ENCODE measurements around the gene TSPAN4.

Gene TSPAN4

DNA sequence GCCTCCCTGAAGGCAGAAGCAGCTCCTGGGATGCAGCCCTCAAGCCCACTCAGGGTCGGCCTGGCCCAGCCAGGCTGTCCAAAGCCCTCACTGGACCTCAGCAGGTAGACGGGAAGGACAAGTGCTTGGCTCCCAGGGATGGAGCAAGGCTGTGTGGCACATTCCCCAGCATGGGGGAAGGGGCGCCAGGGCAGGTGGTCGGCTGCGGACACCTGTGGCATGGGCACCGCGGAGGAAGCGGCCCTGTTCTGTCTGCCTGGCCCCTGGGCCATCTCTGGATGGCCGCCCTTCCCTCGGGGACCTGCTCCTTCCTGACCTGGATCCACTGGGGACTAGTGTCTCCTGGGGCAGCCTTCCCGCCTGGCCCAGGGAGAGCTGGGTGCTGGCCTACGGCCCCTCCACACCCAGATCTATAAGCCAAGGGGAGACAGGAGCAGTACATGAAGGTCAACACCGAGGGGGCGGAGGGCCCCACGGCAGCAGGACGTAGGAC, 42.0 kb downstream of the TSPAN4 start:
- peaks cover 0 to 77% of the 10 kb centered on the region in 2 experiments; a peak in 2 of 3 replicates for H3K36me3 ChIP-seq (ENCODE audit: control insufficient read depth in 2 of 2, insufficient read depth in 1 of 2, low read length in 2 of 2)
- no peak overlapping the region for H3K27ac ChIP-seq (ENCODE audit: extremely low read depth, low read depth, low read length)
- no peaks in the 10 kb centered on the region for H3K9me3 ChIP-seq (ENCODE audit: control insufficient read depth, insufficient read depth, low read depth, low read length)
- no peak overlapping the region for H3K4me3 ChIP-seq (ENCODE audit: low read depth, low read length)
- ChIA-PET POLR2A (no interaction called here), CTCF (no interaction called here)
- H3K4me1 ChIP-seq (ENCODE audit: control insufficient read depth, insufficient read depth, low read length), result no peaks in the 10 kb centered on the region
- TF ChIP-seq SCRT2 (tag by site-specific recombination; IDR thresholded peaks at IDR 0.05) (peak; percentile 66), SCRT1 (tag by site-specific recombination; IDR thresholded peaks at IDR 0.05; ENCODE audit: borderline replicate concordance) (peak; percentile 55; the same call in 1 of the 2 replicates)
- TF ChIP-seq, protein P1, sequence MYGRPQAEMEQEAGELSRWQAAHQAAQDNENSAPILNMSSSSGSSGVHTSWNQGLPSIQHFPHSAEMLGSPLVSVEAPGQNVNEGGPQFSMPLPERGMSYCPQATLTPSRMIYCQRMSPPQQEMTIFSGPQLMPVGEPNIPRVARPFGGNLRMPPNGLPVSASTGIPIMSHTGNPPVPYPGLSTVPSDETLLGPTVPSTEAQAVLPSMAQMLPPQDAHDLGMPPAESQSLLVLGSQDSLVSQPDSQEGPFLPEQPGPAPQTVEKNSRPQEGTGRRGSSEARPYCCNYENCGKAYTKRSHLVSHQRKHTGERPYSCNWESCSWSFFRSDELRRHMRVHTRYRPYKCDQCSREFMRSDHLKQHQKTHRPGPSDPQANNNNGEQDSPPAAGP (tag by site-specific recombination; IDR thresholded peaks at IDR 0.05), result no peak

GRCh38 chr11:886568-886967, 43.9 kb downstream of the TSPAN4 start:
- POLR2A ChIA-PET, result interaction anchor here (1.7 kb wide), 1 partner anchor 9 kb away, joined by 4 read pairs; no protein-coding TSS in a partner anchor
- H3K9me3 ChIP-seq (ENCODE audit: control insufficient read depth, insufficient read depth, low read depth, low read length), result no peaks in the 10 kb centered on the region
- CTCF ChIA-PET, result no interaction called here
- no peak overlapping the region for H3K27ac ChIP-seq (ENCODE audit: extremely low read depth, low read depth, low read length)
- TF ChIP-seq GLIS2 (tag by site-specific recombination; IDR thresholded peaks at IDR 0.05) (no peak), WT1 (tag by site-specific recombination; IDR thresholded peaks at IDR 0.05) (no peak), ZNF175 (tag by site-specific recombination; IDR thresholded peaks at IDR 0.05) (no peak), GLI2 (tag by site-specific recombination; IDR thresholded peaks at IDR 0.05; ENCODE audit: borderline replicate concordance, low read depth) (no peak), ZNF623 (tag by site-specific recombination; IDR thresholded peaks at IDR 0.05) (no peak), ZNF426 (tag by site-specific recombination; IDR thresholded peaks at IDR 0.05) (no peak), ZNF211 (tag by site-specific recombination; IDR thresholded peaks at IDR 0.05; ENCODE audit: low read depth) (no peak), ZNF157 (tag by site-specific recombination; IDR thresholded peaks at IDR 0.05) (no peak), KLF9 (tag by site-specific recombination; IDR thresholded peaks at IDR 0.05; ENCODE audit: low read depth) (no peak), KLF8 (tag by site-specific recombination; IDR thresholded peaks at IDR 0.05) (no peak), ZNF621 (tag by site-specific recombination; IDR thresholded peaks at IDR 0.05) (no peak), ZNF140 (tag by site-specific recombination; IDR thresholded peaks at IDR 0.05) (no peak), ZNF837 (tag by site-specific recombination; IDR thresholded peaks at IDR 0.05) (no peak), ZNF660 (tag by site-specific recombination; IDR thresholded peaks at IDR 0.05) (no peak), ZNF558 (tag by site-specific recombination; IDR thresholded peaks at IDR 0.05) (no peak), ZNF514 (tag by site-specific recombination; IDR thresholded peaks at IDR 0.05) (no peak)
- TF ChIP-seq, protein P2, sequence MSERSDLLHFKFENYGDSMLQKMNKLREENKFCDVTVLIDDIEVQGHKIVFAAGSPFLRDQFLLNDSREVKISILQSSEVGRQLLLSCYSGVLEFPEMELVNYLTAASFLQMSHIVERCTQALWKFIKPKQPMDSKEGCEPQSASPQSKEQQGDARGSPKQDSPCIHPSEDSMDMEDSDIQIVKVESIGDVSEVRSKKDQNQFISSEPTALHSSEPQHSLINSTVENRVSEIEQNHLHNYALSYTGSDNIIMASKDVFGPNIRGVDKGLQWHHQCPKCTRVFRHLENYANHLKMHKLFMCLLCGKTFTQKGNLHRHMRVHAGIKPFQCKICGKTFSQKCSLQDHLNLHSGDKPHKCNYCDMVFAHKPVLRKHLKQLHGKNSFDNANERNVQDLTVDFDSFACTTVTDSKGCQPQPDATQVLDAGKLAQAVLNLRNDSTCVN (tag by site-specific recombination; optimal IDR thresholded peaks at IDR 0.05), result no peak
- TF ChIP-seq, protein P3, sequence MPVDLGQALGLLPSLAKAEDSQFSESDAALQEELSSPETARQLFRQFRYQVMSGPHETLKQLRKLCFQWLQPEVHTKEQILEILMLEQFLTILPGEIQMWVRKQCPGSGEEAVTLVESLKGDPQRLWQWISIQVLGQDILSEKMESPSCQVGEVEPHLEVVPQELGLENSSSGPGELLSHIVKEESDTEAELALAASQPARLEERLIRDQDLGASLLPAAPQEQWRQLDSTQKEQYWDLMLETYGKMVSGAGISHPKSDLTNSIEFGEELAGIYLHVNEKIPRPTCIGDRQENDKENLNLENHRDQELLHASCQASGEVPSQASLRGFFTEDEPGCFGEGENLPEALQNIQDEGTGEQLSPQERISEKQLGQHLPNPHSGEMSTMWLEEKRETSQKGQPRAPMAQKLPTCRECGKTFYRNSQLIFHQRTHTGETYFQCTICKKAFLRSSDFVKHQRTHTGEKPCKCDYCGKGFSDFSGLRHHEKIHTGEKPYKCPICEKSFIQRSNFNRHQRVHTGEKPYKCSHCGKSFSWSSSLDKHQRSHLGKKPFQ (tag by site-specific recombination; IDR thresholded peaks at IDR 0.05), result no peak
- H3K4me1 ChIP-seq (ENCODE audit: control insufficient read depth, insufficient read depth, low read length), result no peaks in the 10 kb centered on the region
- H3K36me3 ChIP-seq (ENCODE audit: control insufficient read depth in 2 of 2, insufficient read depth in 1 of 2, low read length in 2 of 2), result peaks cover 0 to 79% of the 10 kb centered on the region in 2 experiments; a peak in 2 of 3 replicates
- H3K4me3 ChIP-seq (ENCODE audit: low read depth, low read length), result no peak overlapping the region

All from HEK293 (cell line).